HCT116 (cell line): ENCODE measurements around the gene SLCO4A1. TPM values are rescaled to one million over a fixed set of nuclear protein-coding genes. Genes with fewer than 3 reads are reported as not detected.

Experiments
- ATAC-seq: fragments of 200-7000 bp; cut with Tn5 transposase; 2 replicates; pipeline ENCODE4 v1.9.1; 2020; ENCODE audit warnings: mild to moderate bottlenecking, moderate library complexity
- BruUV-seq: library from RNA; stranded (reverse); fragments of 400-500 nt; replicated peaks from 2 replicates; lab custom pipeline; 2021; lab: Mats Ljungman, UMichigan
- CTCF ChIA-PET: fragments of 300-600 bp; sonication (Branson Sonifier 250); formaldehyde crosslinking; loops from one replicate; lab custom pipeline; 2021; ENCODE audit warnings: antibody characterized with exemption; lab: Charles Lee
- POLR2A ChIA-PET: fragments of 300-600, 350-600 bp; sonication (Branson Sonifier 250); formaldehyde crosslinking; loops from one replicate; lab custom pipeline; 2021; ENCODE audit warnings: antibody characterized with exemption; lab: Charles Lee
- RAD21 ChIA-PET, 2 experiments: fragments of 300-600 bp; sonication (Branson Sonifier 250); formaldehyde crosslinking; loops; one replicate each; lab custom pipeline; 2023; ENCODE audit warnings: low total read pairs in 2 of 2; ENCODE audit not compliant: uncharacterized antibody in 2 of 2, unreplicated experiment in 2 of 2, low non-redundant PET in 1 of 2; lab: Charles Lee
- DNase-seq: peaks from one replicate; pipeline ENCODE4 v3.0.0-alpha.2; 2010; ENCODE audit warnings: low read depth, low spot score
- H2AFZ ChIP-seq: fragments of 200-600 bp; shearing (Covaris generic), sonication (generic); 2 replicates; pipeline ENCODE4 v1.6.1; 2017; ENCODE audit warnings: low read depth, mixed run types, mixed read lengths, antibody characterized with exemption, low read length; ENCODE audit not compliant: poor library complexity, severe bottlenecking
- H3K27ac ChIP-seq: 2 replicates; pipeline ENCODE4 v1.5.1; 2012; ENCODE audit warnings: low read depth, low read length
- H3K27me3 ChIP-seq: fragments of 200-600 bp; sonication (generic); 2 replicates; pipeline ENCODE4 v1.6.1; 2016; ENCODE audit warnings: mixed run types, low read length, mixed read lengths; ENCODE audit not compliant: insufficient read depth
- H3K36me3 ChIP-seq, 2 experiments: fragments of 200-500 bp in 1 of 2; fragments of 200-600 bp in 1 of 2; sonication (Bioruptor generic) in 1 of 2; sonication (generic) in 1 of 2; 2 replicates each; pipeline versions ENCODE4 v1.5.1 to v1.6.1; 2014 to 2016; ENCODE audit warnings: low read length in 2 of 2, inconsistent platforms in 1 of 2, mixed read lengths in 1 of 2, mixed run types in 1 of 2; ENCODE audit not compliant: insufficient read depth in 2 of 2, control insufficient read depth in 1 of 2
- H3K4me1 ChIP-seq, 2 experiments: fragments of 200-600 bp in 1 of 2; sonication (generic) in 1 of 2; 2 replicates each; pipeline versions ENCODE4 v1.5.1 to v1.6.1; 2012 to 2017; ENCODE audit warnings: low read length in 2 of 2, inconsistent platforms in 1 of 2, mild to moderate bottlenecking in 1 of 2, mixed read lengths in 1 of 2, mixed run types in 1 of 2, moderate library complexity in 1 of 2; ENCODE audit not compliant: insufficient read depth in 2 of 2, control insufficient read depth in 1 of 2
- H3K4me2 ChIP-seq: fragments of 200-600 bp; sonication (generic); 2 replicates; pipeline ENCODE4 v1.6.1; 2017; ENCODE audit warnings: mixed run types, low read length, mixed read lengths
- H3K4me3 ChIP-seq, 2 experiments: fragments of 200-600 bp in 1 of 2; sonication (generic) in 1 of 2; replicated peaks in 1 of 2; 2 replicates each; pipeline ENCODE4 v1.5.1; 2011 to 2016; ENCODE audit warnings: low read length in 2 of 2, control low read depth in 1 of 2, low read depth in 1 of 2, mild to moderate bottlenecking in 1 of 2, mixed read lengths in 1 of 2, mixed run types in 1 of 2
- H3K79me2 ChIP-seq: fragments of 200-600 bp; sonication (generic); 2 replicates; pipeline ENCODE4 v1.6.1; 2017; ENCODE audit warnings: mild to moderate bottlenecking, mixed run types, low read length, moderate library complexity, mixed read lengths; ENCODE audit not compliant: insufficient read depth
- H3K9ac ChIP-seq: fragments of 200-600 bp; sonication (generic); 2 replicates; pipeline ENCODE4 v1.6.1; 2016; ENCODE audit warnings: low read length, mixed read lengths
- H3K9me2 ChIP-seq: fragments of 200-600 bp; sonication (generic), shearing (Covaris generic); 2 replicates; pipeline ENCODE4 v1.6.1; 2017; ENCODE audit warnings: mixed run types, mild to moderate bottlenecking, moderate library complexity; ENCODE audit not compliant: insufficient read depth
- H3K9me3 ChIP-seq, 2 experiments: fragments of 200-500 bp in 1 of 2; fragments of 200-600 bp in 1 of 2; sonication (Bioruptor generic) in 1 of 2; sonication (generic) in 1 of 2; 2 replicates each; pipeline ENCODE4 v1.6.1; 2014 to 2017; ENCODE audit warnings: low read length in 2 of 2, mixed read lengths in 2 of 2, inconsistent platforms in 1 of 2, low read depth in 1 of 2, mild to moderate bottlenecking in 1 of 2, mixed run types in 1 of 2, moderate library complexity in 1 of 2; ENCODE audit not compliant: control insufficient read depth in 1 of 2, insufficient read depth in 1 of 2
- H4K20me1 ChIP-seq: fragments of 200-600 bp; sonication (generic), shearing (Covaris generic); 2 replicates; pipeline ENCODE4 v1.6.1; 2017; ENCODE audit warnings: mixed run types, mild to moderate bottlenecking, moderate library complexity; ENCODE audit not compliant: insufficient read depth
- CBX3 ChIP-seq: IDR thresholded peaks from 2 replicates; pipeline ENCODE4 v1.6.1; 2012; ENCODE audit warnings: low read depth
- CTCF ChIP-seq, 3 experiments: fragments of 200-600 bp in 1 of 3; sonication (generic) in 1 of 3; IDR thresholded peaks in 2 of 3; conservative IDR thresholded peaks in 1 of 3; 2 replicates each; pipeline ENCODE4 v1.5.1; 2012 to 2017; ENCODE audit warnings: low read depth in 2 of 3, low read length in 2 of 3, antibody characterized with exemption in 1 of 3, borderline replicate concordance in 1 of 3, control low read depth in 1 of 3, mild to moderate bottlenecking in 1 of 3, mixed read lengths in 1 of 3, mixed run types in 1 of 3, moderate library complexity in 1 of 3; ENCODE audit not compliant: insufficient read depth in 1 of 3
- EZH2phosphoT487 ChIP-seq: fragments of 200-600 bp; IDR thresholded peaks from 2 replicates; pipeline ENCODE4 v1.6.1; 2018; ENCODE audit warnings: antibody characterized with exemption, borderline replicate concordance
- FOSL1 ChIP-seq: IDR thresholded peaks from 2 replicates; pipeline ENCODE4 v1.6.1; 2012; ENCODE audit warnings: low read depth
- POLR2A ChIP-seq: IDR thresholded peaks from 2 replicates; pipeline ENCODE4 v1.7.0; 2011; ENCODE audit warnings: borderline replicate concordance; ENCODE audit not compliant: insufficient read depth, insufficient read length; ENCODE audit errors: extremely low read depth
- REST ChIP-seq: IDR thresholded peaks from 2 replicates; pipeline ENCODE4 v1.6.1; 2012; ENCODE audit warnings: low read depth
- SIN3A ChIP-seq: IDR thresholded peaks from 2 replicates; pipeline ENCODE4 v1.6.1; 2012; ENCODE audit warnings: low read depth
- TCF7L2 ChIP-seq: IDR thresholded peaks from 2 replicates; pipeline ENCODE4 v1.7.0; 2011; ENCODE audit warnings: borderline replicate concordance, inconsistent platforms; ENCODE audit not compliant: insufficient read depth, insufficient read length; ENCODE audit errors: extremely low read depth
- YY1 ChIP-seq: IDR thresholded peaks from 2 replicates; pipeline ENCODE4 v1.6.1; 2011; ENCODE audit warnings: low read length, low read depth, moderate library complexity, mild to moderate bottlenecking; ENCODE audit not compliant: insufficient replicate concordance; ENCODE audit errors: extremely low read depth
- ZFX ChIP-seq: fragments of 450-650 bp; IDR thresholded peaks from 2 replicates; pipeline ENCODE4 v1.6.1; 2017
- ZNF274 ChIP-seq: fragments of 200-500 bp; sonication (Bioruptor generic); IDR thresholded peaks from 2 replicates; pipeline ENCODE4 v1.6.1; 2014; ENCODE audit warnings: mild to moderate bottlenecking, low read depth, low read length, inconsistent platforms
- intact Hi-C: fragments of 100-400 bp; cut with micrococcal nuclease; formaldehyde crosslinking; loops from 2 replicates; pipeline ENCODE4 v1.10.0; 2022
- total RNA-seq: library from RNA; stranded (reverse); gene quantifications from one replicate; pipeline ENCODE4 v1.2.1, GENCODE V29; 2021; ENCODE audit not compliant: unreplicated experiment

SLCO4A1 gene
- total RNA-seq, 1 experiment from 2014 or later: 107 TPM

GRCh38 chr20:62642666-62643520, 590 bp downstream of the SLCO4A1 start:
- peak overlapping the region; percentile 86 for H3K9ac ChIP-seq
- peaks cover 15% of the 10 kb centered on the region; the same call in 1 of the 2 replicates for H4K20me1 ChIP-seq
- TF ChIP-seq ZFX (peak; percentile 90; the same call in 1 of the 2 replicates), SIN3A (no peak)
- TF ChIP-seq, all 23 proteins: peak for 1
- peaks cover 0 to 33% of the 10 kb centered on the region in 2 experiments; a peak in 2 of 4 replicates for H3K36me3 ChIP-seq
- peaks cover 44 to 64% of the 10 kb centered on the region in 2 experiments for H3K4me1 ChIP-seq
- H3K79me2 ChIP-seq: peaks cover 56% of the 10 kb centered on the region
- H3K4me2 ChIP-seq: peak overlapping the region; percentile 87
- H2AFZ ChIP-seq: no peak overlapping the region
- ChIA-PET RAD21 (interaction anchor here in 1 of 2 experiments (1.1 kb wide), 1 partner anchor 19 kb away, joined by 4 read pairs; no protein-coding TSS in a partner anchor), POLR2A (interaction anchor here (0.9 to 1.4 kb wide), 2 partner anchors 19 to 149 kb away, joined by 3 read pairs; no protein-coding TSS in a partner anchor), CTCF (interaction anchor here (0.8 to 1.4 kb wide), 3 partner anchors 17 to 166 kb away, joined by 3 to 7 read pairs (median 3); no protein-coding TSS in a partner anchor)
- BruUV-seq: no TSS peak
- peak overlapping the region; percentile 90 for H3K27ac ChIP-seq
- ATAC-seq (peak; percentile 37), DNase-seq (no peak)
- H3K9me2 ChIP-seq: no peaks in the 10 kb centered on the region
- no peaks in the 10 kb centered on the region for H3K9me3 ChIP-seq
- no peaks in the 10 kb centered on the region for H3K27me3 ChIP-seq
- H3K4me3 ChIP-seq: peak overlapping the region; percentile 80 to 83
- intact Hi-C loops: no loop called here

- BruUV-seq: TSS peak; percentile 41
- Histone ChIP-seq H3K4me3 (peak overlapping the region; percentile 80 to 83), H3K4me2 (peak overlapping the region; percentile 87), H3K79me2 (peaks cover 63% of the 10 kb centered on the region), H3K9me3 (no peaks in the 10 kb centered on the region), H3K9ac (peak overlapping the region; percentile 86), H3K36me3 (peaks cover 0 to 36% of the 10 kb centered on the region in 2 experiments; a peak in 2 of 4 replicates), H3K27ac (peak overlapping the region; percentile 90), H3K9me2 (no peaks in the 10 kb centered on the region), H2AFZ (no peak overlapping the region), H3K4me1 (peaks cover 46 to 65% of the 10 kb centered on the region in 2 experiments), H4K20me1 (peaks cover 17% of the 10 kb centered on the region; the same call in 1 of the 2 replicates), H3K27me3 (no peaks in the 10 kb centered on the region)
- RAD21 ChIA-PET: interaction anchor here in 1 of 2 experiments (1.1 kb wide), 1 partner anchor 20 kb away, joined by 4 read pairs; no protein-coding TSS in a partner anchor
- POLR2A ChIA-PET: interaction anchor here (1.4 kb wide), 1 partner anchor 148 kb away, joined by 3 read pairs; no protein-coding TSS in a partner anchor
- no peak for ATAC-seq
- no peak for DNase-seq
- CTCF ChIA-PET: interaction anchor here (0.8 to 1.4 kb wide), 2 partner anchors 27 to 148 kb away, joined by 3 to 7 read pairs; no protein-coding TSS in a partner anchor
- intact Hi-C loops: no loop called here
- no peak for TF ChIP-seq POLR2A
- TF ChIP-seq CBX3: no peak
- no peak for TF ChIP-seq CTCF (IDR thresholded peaks at IDR 0.05 in 2 of 3, conservative IDR thresholded peaks at IDR 0.05 in 1 of 3; ENCODE audit: borderline replicate concordance in 1 of 3, insufficient read depth in 1 of 3, low read depth in 2 of 3, low read length in 2 of 3)
- TF ChIP-seq REST: no peak
- TF ChIP-seq ZNF274: no peak
- no peak for TF ChIP-seq EZH2phosphoT487
- no peak for TF ChIP-seq TCF7L2
- no peak for TF ChIP-seq FOSL1
- no peak for TF ChIP-seq YY1
Observed at GRCh38 chr20:62643521-62644043, 1.3 kb downstream of the SLCO4A1 start.
